D721Med (cell line): ENCODE measurements around the gene SEC22C.
"Not testable (repeated sequence)": the region's sequence is repeated elsewhere in the genome, so short reads cannot be mapped to it uniquely, and the experiment has no call there.

Experiments
- DNase-seq: peaks from one replicate; pipeline ENCODE4 v3.0.0; 2011; ENCODE audit warnings: low spot score; ENCODE audit not compliant: insufficient read length
- FAIRE-seq: peaks from 2 replicates; lab custom pipeline; 2011; peaks lifted over from hg19 to GRCh38; lab: Jason Lieb, UNC
- CTCF ChIP-seq: IDR thresholded peaks from 2 replicates; pipeline ENCODE4 v1.5.1; 2012; ENCODE audit warnings: mild to moderate bottlenecking, control low read depth; ENCODE audit not compliant: insufficient read depth; ENCODE audit errors: missing control alignments

The SEC22C gene

GRCh38 chr3:42578054-42578453 is 3.7 kb downstream of the SEC22C start:
- TF ChIP-seq CTCF: no peak
- DNase-seq: no peak
- no peak for FAIRE-seq

GRCh38 chr3:42575137-42575741 is 6.5 kb downstream of the SEC22C start:
- no peak for TF ChIP-seq CTCF
- FAIRE-seq: no peak

GRCh38 chr3:42572278-42572677 is 9.5 kb downstream of the SEC22C start:
- TF ChIP-seq CTCF: peak; percentile 70
- DNase-seq (no peak), FAIRE-seq (no peak)

More at GRCh38 chr3:42575137-42575741, 6.5 kb downstream of the SEC22C start:
- DNase-seq: no peak

GRCh38 chr3:42569593-42570142 is 12.1 kb downstream of the SEC22C start:
- no peak for TF ChIP-seq CTCF
- DNase-seq: no peak
- no peak for FAIRE-seq

GRCh38 chr3:42562047-42562907 is 19.5 kb downstream of the SEC22C start:
- TF ChIP-seq CTCF: no peak
- no peak for DNase-seq
- no peak for FAIRE-seq

- FAIRE-seq: no peak
- DNase-seq: no peak
- no peak for TF ChIP-seq CTCF
These were observed 23.9 kb downstream of the SEC22C start for GRCh38 chr3:42557854-42558253.

- not testable (repeated sequence) for FAIRE-seq, DNase-seq
These were observed 24.9 kb downstream of the SEC22C start for GRCh38 chr3:42556817-42557216.
